MM.1S (cell line): Measurements from ENCODE around the gene PUS10.

Experiments
- DNase-seq: peaks from one replicate; pipeline ENCODE4 v3.0.0-alpha.2; 2015
- H2AFZ ChIP-seq: fragments of 300-600 bp; sonication (generic); 2 replicates; pipeline ENCODE4 v1.6.0; 2016; ENCODE audit warnings: antibody characterized with exemption, low read length
- H3F3A ChIP-seq: fragments of 300-600 bp; sonication (generic); 2 replicates; pipeline ENCODE4 v1.6.1; 2016; ENCODE audit warnings: mild to moderate bottlenecking, antibody characterized with exemption, low read length, moderate library complexity, mixed read lengths; ENCODE audit not compliant: insufficient read depth
- H3K27ac ChIP-seq: fragments of 300-600 bp; sonication (generic); 2 replicates; pipeline ENCODE4 v1.5.1; 2016; ENCODE audit warnings: mild to moderate bottlenecking, low read length
- H3K27me3 ChIP-seq: fragments of 300-600 bp; sonication (generic); replicated peaks from 2 replicates; pipeline ENCODE4 v1.6.0; 2016; ENCODE audit warnings: low read length; ENCODE audit not compliant: insufficient read depth
- H3K36me3 ChIP-seq: fragments of 300-600 bp; sonication (generic); replicated peaks from 2 replicates; pipeline ENCODE4 v1.6.1; 2016; ENCODE audit warnings: mild to moderate bottlenecking, low read length, mixed read lengths; ENCODE audit not compliant: insufficient read depth
- H3K4me1 ChIP-seq: fragments of 300-600 bp; sonication (generic); 2 replicates; pipeline ENCODE4 v1.6.1; 2016; ENCODE audit warnings: low read length, mixed read lengths
- H3K4me2 ChIP-seq: fragments of 300-600 bp; sonication (generic); 2 replicates; pipeline ENCODE4 v1.6.0; 2016; ENCODE audit warnings: low read depth, low read length
- H3K4me3 ChIP-seq: fragments of 300-600 bp; sonication (generic); 2 replicates; pipeline ENCODE4 v1.5.1; 2016; ENCODE audit warnings: low read length, mixed read lengths
- H3K79me2 ChIP-seq: fragments of 300-600 bp; sonication (generic); 2 replicates; pipeline ENCODE4 v1.6.1; 2016; ENCODE audit warnings: mixed run types, low read length, mixed read lengths
- H3K9ac ChIP-seq: fragments of 300-600 bp; sonication (generic); 2 replicates; pipeline ENCODE4 v1.6.1; 2016; ENCODE audit warnings: low read length, mixed read lengths
- H3K9me2 ChIP-seq: fragments of 300-600 bp; sonication (generic); replicated peaks from 2 replicates; pipeline ENCODE4 v1.6.1; 2016; ENCODE audit warnings: mild to moderate bottlenecking, low read length, mixed read lengths; ENCODE audit not compliant: insufficient read depth
- H3K9me3 ChIP-seq: fragments of 300-600 bp; sonication (generic); replicated peaks from 2 replicates; pipeline ENCODE4 v1.6.1; 2016; ENCODE audit warnings: mild to moderate bottlenecking, low read length, mixed read lengths; ENCODE audit not compliant: insufficient read depth
- H4K20me1 ChIP-seq: fragments of 300-600 bp; sonication (generic); 2 replicates; pipeline ENCODE4 v1.6.1; 2016; ENCODE audit warnings: mild to moderate bottlenecking, low read length, moderate library complexity, mixed read lengths; ENCODE audit not compliant: insufficient read depth
- EZH2 ChIP-seq: fragments of 300-600 bp; sonication (generic); optimal IDR thresholded peaks from 2 replicates; pipeline ENCODE3; 2017; ENCODE audit warnings: low read depth, mild to moderate bottlenecking, antibody characterized with exemption, low read length, mixed read lengths
- EZH2phosphoT487 ChIP-seq: fragments of 300-600 bp; sonication (generic); IDR thresholded peaks from 2 replicates; pipeline ENCODE4 v1.6.1; 2018; ENCODE audit warnings: antibody characterized with exemption, low read length
- TF ChIP-seq, protein P1 (sequence below): fragments of 300-600 bp; sonication (generic); IDR thresholded peaks from 2 replicates; pipeline ENCODE4 v1.5.1; 2016; ENCODE audit warnings: antibody characterized with exemption, low read length, mixed read lengths

PUS10 gene

DNA sequence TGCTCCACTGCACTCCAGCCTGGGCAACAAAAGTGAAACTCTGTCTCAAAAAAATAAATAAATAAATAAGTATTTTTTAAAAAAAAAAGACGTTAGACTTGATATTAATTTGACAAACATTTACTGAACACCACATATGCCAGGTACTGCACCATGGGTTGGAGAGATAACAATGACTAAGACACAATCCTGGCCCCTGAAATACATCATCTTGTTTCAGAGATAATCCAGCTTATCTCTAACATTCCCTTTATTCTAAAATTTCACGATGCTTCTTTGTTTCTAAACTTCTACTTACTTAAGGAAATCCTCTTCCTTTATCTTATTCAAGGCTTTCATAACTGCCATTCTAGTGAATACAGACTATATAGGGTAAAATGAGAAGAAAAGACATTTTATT, 55.5 kb downstream of the PUS10 start:
- no peak overlapping the region for H3K9ac ChIP-seq
- peaks cover 10% of the 10 kb centered on the region; the same call in 1 of the 2 replicates for H3K4me1 ChIP-seq

DNA sequence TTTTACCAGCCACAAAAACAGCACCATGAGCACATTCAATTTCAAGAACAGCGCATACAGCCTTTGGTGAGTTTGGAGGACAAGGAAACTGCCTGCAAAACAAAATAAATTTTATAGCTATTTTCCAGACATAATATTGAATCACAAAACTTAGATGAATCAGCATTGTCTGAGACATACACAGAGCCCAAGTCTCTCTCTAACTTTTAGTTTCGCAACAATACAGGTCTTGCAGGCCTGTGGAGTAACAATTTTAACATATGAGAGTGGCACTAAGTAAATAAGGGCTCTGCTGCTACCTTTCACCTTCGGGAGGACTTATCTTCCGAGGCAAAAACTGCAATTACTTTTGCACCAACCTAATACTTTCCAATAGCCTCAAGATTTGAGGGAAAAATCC, 56.6 kb downstream of the PUS10 start:
- no peak for DNase-seq
- H2AFZ ChIP-seq = no peak overlapping the region
- H3K79me2 ChIP-seq = no peaks in the 10 kb centered on the region
- H3K9ac ChIP-seq = no peak overlapping the region
- H3K4me3 ChIP-seq = no peak overlapping the region
- peaks cover 33% of the 10 kb centered on the region for H3K27me3 ChIP-seq
- TF ChIP-seq, protein P1, sequence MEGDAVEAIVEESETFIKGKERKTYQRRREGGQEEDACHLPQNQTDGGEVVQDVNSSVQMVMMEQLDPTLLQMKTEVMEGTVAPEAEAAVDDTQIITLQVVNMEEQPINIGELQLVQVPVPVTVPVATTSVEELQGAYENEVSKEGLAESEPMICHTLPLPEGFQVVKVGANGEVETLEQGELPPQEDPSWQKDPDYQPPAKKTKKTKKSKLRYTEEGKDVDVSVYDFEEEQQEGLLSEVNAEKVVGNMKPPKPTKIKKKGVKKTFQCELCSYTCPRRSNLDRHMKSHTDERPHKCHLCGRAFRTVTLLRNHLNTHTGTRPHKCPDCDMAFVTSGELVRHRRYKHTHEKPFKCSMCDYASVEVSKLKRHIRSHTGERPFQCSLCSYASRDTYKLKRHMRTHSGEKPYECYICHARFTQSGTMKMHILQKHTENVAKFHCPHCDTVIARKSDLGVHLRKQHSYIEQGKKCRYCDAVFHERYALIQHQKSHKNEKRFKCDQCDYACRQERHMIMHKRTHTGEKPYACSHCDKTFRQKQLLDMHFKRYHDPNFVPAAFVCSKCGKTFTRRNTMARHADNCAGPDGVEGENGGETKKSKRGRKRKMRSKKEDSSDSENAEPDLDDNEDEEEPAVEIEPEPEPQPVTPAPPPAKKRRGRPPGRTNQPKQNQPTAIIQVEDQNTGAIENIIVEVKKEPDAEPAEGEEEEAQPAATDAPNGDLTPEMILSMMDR = no peak
- no peak for TF ChIP-seq EZH2
- TF ChIP-seq EZH2phosphoT487 = no peak
- H3K4me2 ChIP-seq = no peak overlapping the region
- H3K9me2 ChIP-seq = no peaks in the 10 kb centered on the region
- H3K27ac ChIP-seq = no peak overlapping the region
- H4K20me1 ChIP-seq = no peaks in the 10 kb centered on the region
- no peaks in the 10 kb centered on the region for H3K9me3 ChIP-seq
- no peaks in the 10 kb centered on the region for H3K36me3 ChIP-seq
- H3K4me1 ChIP-seq = peaks cover 5% of the 10 kb centered on the region; the same call in 1 of the 2 replicates
- H3F3A ChIP-seq = no peaks in the 10 kb centered on the region

More for the DNA sequence above, 55.5 kb downstream of the PUS10 start:
- no peaks in the 10 kb centered on the region for H3K9me3 ChIP-seq
- H3K27me3 ChIP-seq = peaks cover 39% of the 10 kb centered on the region
- no peaks in the 10 kb centered on the region for H3K36me3 ChIP-seq
- no peaks in the 10 kb centered on the region for H3F3A ChIP-seq
- no peak overlapping the region for H2AFZ ChIP-seq
- TF ChIP-seq EZH2phosphoT487 (no peak), EZH2 (no peak)
- TF ChIP-seq, protein P1 = no peak
- H3K4me2 ChIP-seq = no peak overlapping the region
- no peak overlapping the region for H3K27ac ChIP-seq
- no peak overlapping the region for H3K4me3 ChIP-seq
- H4K20me1 ChIP-seq = no peaks in the 10 kb centered on the region
- H3K79me2 ChIP-seq = no peaks in the 10 kb centered on the region
- no peaks in the 10 kb centered on the region for H3K9me2 ChIP-seq
- no peak for DNase-seq

DNA sequence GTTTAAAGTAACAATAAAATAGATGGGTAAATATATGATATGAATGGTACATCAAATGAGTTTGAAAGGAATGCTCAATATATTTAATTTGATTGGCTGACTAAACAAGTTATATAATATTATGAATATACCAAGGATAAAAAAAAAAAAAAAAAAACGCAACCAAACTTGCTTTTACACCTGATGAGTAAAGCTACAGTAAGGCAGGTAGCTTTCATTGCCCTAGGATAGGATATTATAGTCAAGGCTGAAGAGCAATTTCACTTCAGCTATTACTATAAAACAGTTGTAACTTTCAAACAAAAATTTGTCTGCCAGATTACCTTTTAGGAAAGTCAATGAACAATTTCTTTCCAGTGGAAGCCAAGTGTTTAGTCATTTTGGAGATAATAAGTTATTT, 57.3 kb downstream of the PUS10 start:
- H3K4me1 ChIP-seq = no peaks in the 10 kb centered on the region
- H3K4me2 ChIP-seq = no peak overlapping the region
- peaks cover 28% of the 10 kb centered on the region for H3K27me3 ChIP-seq
- TF ChIP-seq EZH2phosphoT487 (no peak), EZH2 (no peak)
- TF ChIP-seq, protein P1 = no peak
- no peaks in the 10 kb centered on the region for H3F3A ChIP-seq
- no peaks in the 10 kb centered on the region for H3K9me2 ChIP-seq
- DNase-seq = no peak
- no peaks in the 10 kb centered on the region for H3K9me3 ChIP-seq
- no peak overlapping the region for H3K9ac ChIP-seq
- H2AFZ ChIP-seq = no peak overlapping the region
- no peak overlapping the region for H3K4me3 ChIP-seq
- no peaks in the 10 kb centered on the region for H3K79me2 ChIP-seq
- H3K36me3 ChIP-seq = no peaks in the 10 kb centered on the region
- H4K20me1 ChIP-seq = no peaks in the 10 kb centered on the region
- no peak overlapping the region for H3K27ac ChIP-seq

DNA sequence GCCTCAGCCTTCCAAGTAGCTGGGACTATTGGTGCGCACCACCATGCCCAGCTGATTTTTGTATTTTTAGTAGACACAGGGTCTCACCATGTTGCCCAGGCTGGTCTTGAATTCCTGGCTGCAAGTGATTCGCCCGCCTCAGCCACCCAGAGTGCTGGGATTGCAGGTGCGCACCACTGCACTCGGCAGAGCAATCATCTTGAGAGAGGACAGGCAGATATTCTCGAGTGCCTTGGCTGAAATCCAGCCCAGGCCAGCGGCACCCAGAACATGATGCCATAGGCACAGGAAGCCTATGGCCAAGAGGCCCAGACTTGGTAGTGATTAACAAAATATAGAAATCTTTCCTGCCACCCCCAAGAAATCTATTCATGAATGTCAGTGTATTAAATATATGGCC, 58.6 kb downstream of the PUS10 start:
- H3K27ac ChIP-seq = no peak overlapping the region
- H3K4me2 ChIP-seq = no peak overlapping the region
- no peaks in the 10 kb centered on the region for H3K36me3 ChIP-seq
- H4K20me1 ChIP-seq = no peaks in the 10 kb centered on the region
- no peak overlapping the region for H2AFZ ChIP-seq
- no peak overlapping the region for H3K4me3 ChIP-seq
- no peaks in the 10 kb centered on the region for H3K9me2 ChIP-seq
- DNase-seq = no peak
- H3K27me3 ChIP-seq = peaks cover 15% of the 10 kb centered on the region
- no peak overlapping the region for H3K9ac ChIP-seq
- H3K9me3 ChIP-seq = no peaks in the 10 kb centered on the region
- TF ChIP-seq EZH2phosphoT487 (no peak), EZH2 (no peak)
- TF ChIP-seq, protein P1 = no peak
- H3K4me1 ChIP-seq = no peaks in the 10 kb centered on the region
- no peaks in the 10 kb centered on the region for H3F3A ChIP-seq
- H3K79me2 ChIP-seq = no peaks in the 10 kb centered on the region
